ENCODE data around the gene PANX1.

The PANX1 gene

GRCh38 chr11:94129512-94130297 is 1.1 kb downstream of the PANX1 start:
- DNase-seq (ENCODE audit: low read depth): no peak

- no peak for DNase-seq (ENCODE audit: low read depth)
Observed at GRCh38 chr11:94130298-94131046, 1.8 kb downstream of the PANX1 start.

GRCh38 chr11:94131047-94131717 is 2.5 kb downstream of the PANX1 start:
- DNase-seq (ENCODE audit: low read depth): no peak

GRCh38 chr11:94131718-94132115 is 3.1 kb downstream of the PANX1 start:
- DNase-seq (ENCODE audit: low read depth): no peak

- DNase-seq (ENCODE audit: low read depth): no peak
Observed at GRCh38 chr11:94132152-94132558, 3.5 kb downstream of the PANX1 start.

- no peak for DNase-seq (ENCODE audit: low read depth)
Observed at GRCh38 chr11:94132823-94133408, 4.3 kb downstream of the PANX1 start.

- DNase-seq (ENCODE audit: low read depth): no peak
Observed at GRCh38 chr11:94133752-94134151, 5.1 kb downstream of the PANX1 start.

GRCh38 chr11:94134651-94135512 is 6.2 kb downstream of the PANX1 start:
- no peak for DNase-seq (ENCODE audit: low read depth)

- DNase-seq (ENCODE audit: low read depth): no peak
Observed at GRCh38 chr11:94139416-94139815, 10.8 kb downstream of the PANX1 start.

GRCh38 chr11:94140154-94140655 is 11.6 kb downstream of the PANX1 start:
- DNase-seq (ENCODE audit: low read depth): no peak

- no peak for DNase-seq (ENCODE audit: low read depth)
Observed at GRCh38 chr11:94141511-94142307, 13.1 kb downstream of the PANX1 start.

GRCh38 chr11:94142308-94143281 is 14.0 kb downstream of the PANX1 start:
- DNase-seq (ENCODE audit: low read depth): no peak

GRCh38 chr11:94144216-94144615 is 15.6 kb downstream of the PANX1 start:
- DNase-seq (ENCODE audit: low read depth): no peak

- no peak for DNase-seq (ENCODE audit: low read depth)
Observed at GRCh38 chr11:94144664-94145063, 16.0 kb downstream of the PANX1 start.

- DNase-seq (ENCODE audit: low read depth): no peak
Observed at GRCh38 chr11:94145431-94145830, 16.8 kb downstream of the PANX1 start.

GRCh38 chr11:94145916-94146315 is 17.3 kb downstream of the PANX1 start:
- DNase-seq (ENCODE audit: low read depth): no peak

- no peak for DNase-seq (ENCODE audit: low read depth)
Observed at GRCh38 chr11:94147433-94147845, 18.8 kb downstream of the PANX1 start.

GRCh38 chr11:94148189-94148588 is 19.5 kb downstream of the PANX1 start:
- DNase-seq (ENCODE audit: low read depth): no peak

- no peak for DNase-seq (ENCODE audit: low read depth)
Observed at GRCh38 chr11:94149431-94150017, 20.9 kb downstream of the PANX1 start.
